SK-N-SH treated with all-trans-retinoic acid at 6 μM for 48 hours (cell line): ENCODE results near the gene MID1.

Source experiments
- ATAC-seq: fragments of 200-7000 bp; cut with Tn5 transposase; 3 replicates; pipeline ENCODE4 v1.9.1; 2020; ENCODE audit warnings: mild to moderate bottlenecking, moderate library complexity
- ARNTL ChIP-seq: fragments of 450-650 bp; formaldehyde crosslinking; IDR thresholded peaks from 2 replicates; pipeline ENCODE4 v1.5.0; 2020; ENCODE audit warnings: low read depth, mild to moderate bottlenecking, moderate library complexity, borderline replicate concordance
- CREB5 ChIP-seq: fragments of 250-450 bp; sonication (Bioruptor Pico); IDR thresholded peaks from 2 replicates; pipeline ENCODE4 v1.5.1; 2020; ENCODE audit warnings: low read depth, mild to moderate bottlenecking, moderate library complexity
- CSDC2 ChIP-seq: fragments of 250-450 bp; sonication (Bioruptor Pico); IDR thresholded peaks from 2 replicates; pipeline ENCODE4 v1.5.0; 2020; ENCODE audit warnings: mild to moderate bottlenecking, moderate library complexity
- ESRRG ChIP-seq: fragments of 250-450 bp; sonication (Bioruptor Pico); IDR thresholded peaks from 2 replicates; pipeline ENCODE4 v1.6.1; 2021; ENCODE audit warnings: mild to moderate bottlenecking
- ISL1 ChIP-seq: fragments of 250-450 bp; sonication (Bioruptor Pico); IDR thresholded peaks from 2 replicates; pipeline ENCODE4 v2.1.2; 2022; ENCODE audit warnings: mild to moderate bottlenecking, moderate library complexity
- OSR1 ChIP-seq: fragments of 250-450 bp; sonication (Bioruptor Pico); IDR thresholded peaks from 2 replicates; pipeline ENCODE4 v1.8.0; 2022; ENCODE audit warnings: moderate library complexity, mild to moderate bottlenecking, inconsistent platforms
- PATZ1 ChIP-seq: fragments of 250-450 bp; sonication (Bioruptor Pico); IDR thresholded peaks from 2 replicates; pipeline ENCODE4 v1.8.0; 2020; ENCODE audit warnings: mild to moderate bottlenecking, moderate library complexity, borderline replicate concordance
- POU6F1 ChIP-seq: fragments of 250-450 bp; sonication (Bioruptor Pico); IDR thresholded peaks from 2 replicates; pipeline ENCODE4 v1.8.0; 2021; ENCODE audit warnings: low read depth, mild to moderate bottlenecking, moderate library complexity, borderline replicate concordance
- PPARA ChIP-seq: fragments of 250-450 bp; sonication (Bioruptor Pico); IDR thresholded peaks from 2 replicates; pipeline ENCODE4 v1.5.0; 2020; ENCODE audit warnings: mild to moderate bottlenecking, borderline replicate concordance
- RARB ChIP-seq: fragments of 250-450 bp; sonication (Bioruptor Pico); IDR thresholded peaks from 2 replicates; pipeline ENCODE4 v1.8.0; 2021; ENCODE audit warnings: mild to moderate bottlenecking, moderate library complexity
- SNAI2 ChIP-seq: fragments of 250-450 bp; sonication (Bioruptor Pico); IDR thresholded peaks from 2 replicates; pipeline ENCODE4 v1.5.0; 2020; ENCODE audit warnings: mild to moderate bottlenecking, moderate library complexity
- TCF4 ChIP-seq: fragments of 250-450 bp; sonication (Bioruptor Pico); IDR thresholded peaks from 2 replicates; pipeline ENCODE4 v1.8.0; 2021; ENCODE audit warnings: mild to moderate bottlenecking, moderate library complexity, borderline replicate concordance
- TOX ChIP-seq: fragments of 250-450 bp; sonication (Bioruptor Pico); IDR thresholded peaks from 2 replicates; pipeline ENCODE4 v1.8.0; 2021; ENCODE audit warnings: mild to moderate bottlenecking, moderate library complexity, borderline replicate concordance
- ZFP3 ChIP-seq: fragments of 250-450 bp; sonication (Bioruptor Pico); IDR thresholded peaks from 2 replicates; pipeline ENCODE4 v1.5.0; 2020; ENCODE audit warnings: mild to moderate bottlenecking, moderate library complexity
- ZFP30 ChIP-seq: fragments of 450-650 bp; formaldehyde crosslinking; IDR thresholded peaks from 2 replicates; pipeline ENCODE4 v1.5.0; 2022; ENCODE audit warnings: mild to moderate bottlenecking, moderate library complexity
- ZNF70 ChIP-seq: fragments of 450-650 bp; formaldehyde crosslinking; IDR thresholded peaks from 2 replicates; pipeline ENCODE4 v1.5.0; 2020; ENCODE audit warnings: mild to moderate bottlenecking, moderate library complexity
- TF ChIP-seq, protein P1 (sequence below): fragments of 250-450 bp; sonication (Bioruptor Pico); IDR thresholded peaks from 2 replicates; pipeline ENCODE4 v1.5.1; 2021; ENCODE audit warnings: mild to moderate bottlenecking, moderate library complexity

Gene MID1

DNA sequence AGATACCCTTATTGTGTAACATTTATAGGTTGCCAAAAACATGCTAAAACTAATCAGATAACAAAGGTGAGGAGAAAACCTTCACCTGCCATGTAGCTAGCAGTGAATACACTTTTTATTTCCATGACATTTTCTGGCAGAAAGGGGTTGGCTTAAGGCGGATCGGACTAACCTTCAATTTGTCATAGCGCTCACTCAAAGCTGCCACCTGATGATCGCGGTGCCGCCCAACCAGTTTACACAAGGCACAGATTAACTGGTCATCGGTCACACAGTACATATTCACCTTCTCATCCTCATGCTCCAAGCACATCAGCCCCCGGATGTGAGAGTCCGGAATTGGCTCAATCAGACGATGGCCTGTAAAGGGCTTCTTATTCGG lies 53.7 kb downstream of the MID1 start:
- ATAC-seq: no peak
- TF ChIP-seq ESRRG: no peak
- no peak for TF ChIP-seq SNAI2 (CRISPR knock-in tag)

GRCh38 chrX:10564484-10564883 lies 55.9 kb downstream of the MID1 start:
- TF ChIP-seq ZFP3 (CRISPR knock-in tag) (no peak), CREB5 (CRISPR knock-in tag) (no peak), RARB (CRISPR knock-in tag) (no peak), PPARA (no peak), ZFP30 (CRISPR knock-in tag) (no peak), TOX (CRISPR knock-in tag) (no peak), ZNF70 (CRISPR knock-in tag) (no peak), SNAI2 (CRISPR knock-in tag) (no peak), PATZ1 (CRISPR knock-in tag) (no peak)
- TF ChIP-seq, protein P1, sequence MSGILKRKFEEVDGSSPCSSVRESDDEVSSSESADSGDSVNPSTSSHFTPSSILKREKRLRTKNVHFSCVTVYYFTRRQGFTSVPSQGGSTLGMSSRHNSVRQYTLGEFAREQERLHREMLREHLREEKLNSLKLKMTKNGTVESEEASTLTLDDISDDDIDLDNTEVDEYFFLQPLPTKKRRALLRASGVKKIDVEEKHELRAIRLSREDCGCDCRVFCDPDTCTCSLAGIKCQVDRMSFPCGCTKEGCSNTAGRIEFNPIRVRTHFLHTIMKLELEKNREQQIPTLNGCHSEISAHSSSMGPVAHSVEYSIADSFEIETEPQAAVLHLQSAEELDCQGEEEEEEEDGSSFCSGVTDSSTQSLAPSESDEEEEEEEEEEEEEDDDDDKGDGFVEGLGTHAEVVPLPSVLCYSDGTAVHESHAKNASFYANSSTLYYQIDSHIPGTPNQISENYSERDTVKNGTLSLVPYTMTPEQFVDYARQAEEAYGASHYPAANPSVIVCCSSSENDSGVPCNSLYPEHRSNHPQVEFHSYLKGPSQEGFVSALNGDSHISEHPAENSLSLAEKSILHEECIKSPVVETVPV: no peak
- no peak for ATAC-seq

- ATAC-seq: no peak
Measured at GRCh38 chrX:10557166-10557565, 63.2 kb downstream of the MID1 start.

More at GRCh38 chrX:10557166-10557565, 63.2 kb downstream of the MID1 start:
- TF ChIP-seq CSDC2 (CRISPR knock-in tag) (no peak), ZFP3 (CRISPR knock-in tag) (no peak), POU6F1 (CRISPR knock-in tag) (no peak), RARB (CRISPR knock-in tag) (no peak), ARNTL (CRISPR knock-in tag) (no peak), ISL1 (CRISPR knock-in tag) (no peak), ESRRG (no peak), PATZ1 (CRISPR knock-in tag) (no peak), ZFP30 (CRISPR knock-in tag) (no peak), TCF4 (no peak), OSR1 (CRISPR knock-in tag) (no peak)
- TF ChIP-seq, protein P1: no peak
